Osteocyte (in vitro differentiated cells): ENCODE data around the gene SMIM9. TPM values are rescaled to one million over a fixed set of nuclear protein-coding genes. Genes with fewer than 3 reads are reported as not detected.
A peak's percentile ranks its signal among the peaks of the same experiment; 100 is the strongest.

Experiments
- DNase-seq: peaks from one replicate; pipeline ENCODE4 v3.0.0; 2021; ENCODE audit warnings: mixed read lengths; ENCODE audit not compliant: unreplicated experiment; ENCODE audit errors: extremely low spot score
- H3K27ac Mint-ChIP-seq: one replicate; pipeline ENCODE4 v1.8.0; 2021; ENCODE audit warnings: mild to moderate bottlenecking, mixed read lengths; ENCODE audit not compliant: unreplicated experiment
- H3K27me3 Mint-ChIP-seq: one replicate; pipeline ENCODE4 v1.8.0; 2021; ENCODE audit warnings: mixed read lengths; ENCODE audit not compliant: unreplicated experiment
- H3K36me3 Mint-ChIP-seq: one replicate; pipeline ENCODE4 v1.8.0; 2021; ENCODE audit warnings: mixed read lengths; ENCODE audit not compliant: unreplicated experiment
- H3K4me1 Mint-ChIP-seq: one replicate; pipeline ENCODE4 v1.8.0; 2021; ENCODE audit warnings: mixed read lengths; ENCODE audit not compliant: unreplicated experiment
- H3K4me3 Mint-ChIP-seq: one replicate; pipeline ENCODE4 v1.8.0; 2021; ENCODE audit warnings: mild to moderate bottlenecking, moderate library complexity, mixed read lengths; ENCODE audit not compliant: unreplicated experiment
- H3K9me3 Mint-ChIP-seq: one replicate; pipeline ENCODE4 v1.8.0; 2021; ENCODE audit warnings: mixed read lengths; ENCODE audit not compliant: unreplicated experiment
- CTCF ChIP-seq: fragments of 200-600 bp; sonication (generic); IDR thresholded peaks from 2 replicates; pipeline ENCODE4 v1.5.0; 2021; ENCODE audit warnings: antibody characterized with exemption, mild to moderate bottlenecking, moderate library complexity
- total RNA-seq: library from RNA; stranded (reverse); gene quantifications from 2 replicates; pipeline ENCODE4 v1.2.1, GENCODE V29; 2021

SMIM9 gene
- total RNA-seq, 1 donor from 2014 or later = not detected

- DNase-seq = no peak
- H3K27ac Mint-ChIP-seq = no peak overlapping the region
- no peak overlapping the region for H3K4me3 Mint-ChIP-seq
- H3K27me3 Mint-ChIP-seq = no peaks in the 10 kb centered on the region
- H3K9me3 Mint-ChIP-seq = peaks cover 3% of the 10 kb centered on the region
- H3K36me3 Mint-ChIP-seq = no peaks in the 10 kb centered on the region
- TF ChIP-seq CTCF = no peak
- peaks cover 38% of the 10 kb centered on the region for H3K4me1 Mint-ChIP-seq
Observed at GRCh38 chrX:154800478-154801210, 33.8 kb downstream of the SMIM9 start.

DNA sequence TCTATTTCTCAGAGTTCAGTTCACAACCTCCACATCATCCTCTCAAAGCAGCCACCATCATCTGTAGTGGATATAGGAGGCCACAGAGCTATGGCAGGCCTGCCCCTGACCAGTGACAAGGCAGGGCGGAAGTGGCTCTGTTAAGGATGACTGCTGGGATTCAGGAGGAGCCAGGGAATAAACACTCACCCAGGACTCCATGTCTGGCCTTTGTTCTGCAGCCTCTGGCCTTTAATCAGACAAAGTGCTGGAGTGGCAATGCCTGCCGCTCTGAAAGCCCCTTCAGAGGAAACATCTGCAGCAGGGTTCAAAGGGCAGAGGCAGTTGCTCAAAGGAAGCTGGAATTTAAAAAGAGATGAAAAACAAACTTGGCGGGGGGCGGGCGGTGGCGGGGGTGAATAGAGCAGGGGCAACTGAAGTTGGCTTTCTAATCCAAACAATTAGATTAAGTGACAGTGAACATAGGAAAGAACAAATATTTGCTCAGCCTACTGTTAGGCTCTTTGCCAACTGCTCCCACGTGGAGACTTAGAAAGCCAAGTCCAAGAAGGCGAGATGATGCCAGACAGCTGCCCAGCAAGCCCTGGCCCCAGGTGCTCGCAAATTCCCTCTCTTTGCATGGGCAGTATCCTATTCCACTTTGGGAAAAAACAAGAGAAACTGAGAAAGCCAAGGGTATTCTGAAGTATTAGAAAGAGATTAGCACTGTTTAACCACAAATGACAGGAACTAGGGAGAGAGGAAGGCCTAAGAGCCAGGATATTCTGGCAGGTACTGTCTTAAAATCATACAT is 34.7 kb downstream of the SMIM9 start:
- H3K36me3 Mint-ChIP-seq = no peaks in the 10 kb centered on the region
- TF ChIP-seq CTCF = no peak
- no peak for DNase-seq
- no peak overlapping the region for H3K4me3 Mint-ChIP-seq
- H3K4me1 Mint-ChIP-seq = peaks cover 36% of the 10 kb centered on the region
- peaks cover 3% of the 10 kb centered on the region for H3K9me3 Mint-ChIP-seq
- no peaks in the 10 kb centered on the region for H3K27me3 Mint-ChIP-seq
- H3K27ac Mint-ChIP-seq = peak overlapping the region; percentile 84

GRCh38 chrX:154797006-154797405 is 37.5 kb downstream of the SMIM9 start:
- peaks cover 9% of the 10 kb centered on the region for H3K9me3 Mint-ChIP-seq
- DNase-seq = no peak
- H3K4me3 Mint-ChIP-seq = no peak overlapping the region
- peaks cover 2% of the 10 kb centered on the region for H3K36me3 Mint-ChIP-seq
- H3K4me1 Mint-ChIP-seq = peaks cover 30% of the 10 kb centered on the region
- no peak overlapping the region for H3K27ac Mint-ChIP-seq
- no peak for TF ChIP-seq CTCF
- H3K27me3 Mint-ChIP-seq = no peaks in the 10 kb centered on the region

- Mint-ChIP-seq H3K36me3 (peaks cover 2% of the 10 kb centered on the region), H3K27ac (no peak overlapping the region), H3K4me1 (peaks cover 27% of the 10 kb centered on the region), H3K9me3 (peaks cover 15% of the 10 kb centered on the region), H3K4me3 (no peak overlapping the region), H3K27me3 (no peaks in the 10 kb centered on the region)
- no peak for TF ChIP-seq CTCF
- DNase-seq = no peak
Observed at GRCh38 chrX:154795016-154795415, 39.4 kb downstream of the SMIM9 start.
